ENCODE data around the gene MYCBPAP.

DNA sequence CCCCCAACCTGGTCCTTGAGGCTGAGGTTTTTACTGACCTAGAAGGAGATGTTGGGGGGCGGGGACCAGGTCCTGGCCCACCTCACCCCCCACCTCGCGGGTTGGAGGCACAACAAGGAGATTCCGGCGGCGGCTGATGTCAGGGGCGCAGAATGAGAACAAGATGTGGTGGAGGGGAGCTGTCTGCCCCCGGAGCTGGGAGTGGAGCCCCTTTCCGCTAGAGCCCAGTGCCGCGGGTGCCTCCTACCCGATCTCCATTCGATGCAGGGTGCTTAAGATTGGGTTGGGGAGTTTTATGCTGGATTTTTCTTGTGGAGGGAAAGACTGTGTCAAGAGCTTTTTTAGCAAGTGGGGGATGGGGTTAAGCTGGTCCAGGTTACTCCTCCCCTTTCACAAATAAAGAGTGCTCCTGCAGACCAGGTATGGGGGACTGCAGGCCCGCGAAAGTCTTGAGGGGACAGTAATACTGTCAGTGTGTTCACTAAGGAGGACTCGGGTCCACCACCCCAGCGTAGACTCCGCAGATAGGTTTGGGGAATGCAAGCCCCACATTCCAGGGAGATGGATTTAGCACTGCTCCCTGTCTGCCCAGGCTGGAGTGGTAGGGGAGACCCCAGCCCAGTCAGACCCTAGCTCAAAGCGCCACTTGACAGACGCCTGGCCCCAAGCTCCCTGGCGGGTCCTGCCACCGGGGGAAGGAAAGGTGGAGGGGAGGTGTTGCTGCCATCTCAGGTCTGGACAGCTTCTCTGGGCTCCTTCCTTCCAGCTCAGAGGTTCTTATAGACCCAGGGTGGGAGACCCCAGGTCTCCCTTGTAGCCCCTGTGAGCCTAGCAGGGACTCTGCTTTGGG lies 54.2 kb downstream of the MYCBPAP start:
- TF ChIP-seq KDM5A (IDR thresholded peaks at IDR 0.05) (no peak), CTCF (IDR thresholded peaks at IDR 0.05) (no peak), MAFK (IDR thresholded peaks at IDR 0.05; ENCODE audit: partially characterized antibody) (no peak), POLR2A (IDR thresholded peaks at IDR 0.05; ENCODE audit: low read length) (no peak), NPAS2 (CRISPR knock-in tag; IDR thresholded peaks at IDR 0.05; ENCODE audit: borderline replicate concordance) (no peak), RARB (CRISPR knock-in tag; IDR thresholded peaks at IDR 0.05) (no peak), RAD21 (conservative IDR thresholded peaks at IDR 0.05 in 1 of 2, IDR thresholded peaks at IDR 0.05 in 1 of 2) (no peak), USF2 (IDR thresholded peaks at IDR 0.05) (no peak), HOXA7 (CRISPR knock-in tag; IDR thresholded peaks at IDR 0.05) (no peak)

All from A549 (cell line).